ENCODE results near the gene DSEL.

Gene DSEL

GRCh38 chr18:67508146-67508545, 8.4 kb downstream of the DSEL start:
- Histone ChIP-seq H3K4me3 (no peak overlapping the region), H3K4me2 (no peak overlapping the region), H3K9me3 (0 out of 2 replicates have a peak, but pooled peaks cover 4% of the 10 kb centered on the region), H3K27me3 (no peaks in the 10 kb centered on the region), H3K9ac (no peak overlapping the region), H4K20me1 (no peaks in the 10 kb centered on the region), H3K4me1 (no peaks in the 10 kb centered on the region), H3K27ac (no peak overlapping the region), H3K36me3 (no peaks in the 10 kb centered on the region)
- no peak for TF ChIP-seq Cebpa-rat (IDR thresholded peaks at IDR 0.05)

GRCh38 chr18:67504739-67505138, 11.8 kb downstream of the DSEL start:
- no peaks in the 10 kb centered on the region for H3K27me3 ChIP-seq
- no peak overlapping the region for H3K9ac ChIP-seq
- H3K4me3 ChIP-seq: no peak overlapping the region
- no peaks in the 10 kb centered on the region for H3K4me1 ChIP-seq
- no peak for TF ChIP-seq Cebpa-rat (IDR thresholded peaks at IDR 0.05)
- no peaks in the 10 kb centered on the region for H3K36me3 ChIP-seq
- 0 out of 2 replicates have a peak, but pooled peaks cover 4% of the 10 kb centered on the region for H3K9me3 ChIP-seq
- no peaks in the 10 kb centered on the region for H4K20me1 ChIP-seq
- H3K27ac ChIP-seq: no peak overlapping the region
- no peak overlapping the region for H3K4me2 ChIP-seq

GRCh38 chr18:67500522-67501205, 15.9 kb downstream of the DSEL start:
- Histone ChIP-seq H3K27me3 (no peaks in the 10 kb centered on the region), H3K9me3 (0 out of 2 replicates have a peak, but pooled peaks cover 4% of the 10 kb centered on the region), H4K20me1 (no peaks in the 10 kb centered on the region), H3K4me2 (no peak overlapping the region), H3K36me3 (no peaks in the 10 kb centered on the region), H3K4me1 (no peaks in the 10 kb centered on the region), H3K4me3 (no peak overlapping the region), H3K27ac (no peak overlapping the region), H3K9ac (no peak overlapping the region)
- TF ChIP-seq Cebpa-rat (IDR thresholded peaks at IDR 0.05): no peak

- H3K27ac ChIP-seq: no peak overlapping the region
- no peaks in the 10 kb centered on the region for H4K20me1 ChIP-seq
- H3K4me1 ChIP-seq: no peaks in the 10 kb centered on the region
- H3K9ac ChIP-seq: no peak overlapping the region
- no peak for TF ChIP-seq Cebpa-rat (IDR thresholded peaks at IDR 0.05)
- H3K4me3 ChIP-seq: no peak overlapping the region
- no peaks in the 10 kb centered on the region for H3K27me3 ChIP-seq
- H3K4me2 ChIP-seq: no peak overlapping the region
- H3K36me3 ChIP-seq: no peaks in the 10 kb centered on the region
- 0 out of 2 replicates have a peak, but pooled peaks cover 4% of the 10 kb centered on the region for H3K9me3 ChIP-seq
These were observed 20.1 kb downstream of the DSEL start for GRCh38 chr18:67496469-67496868.

- Histone ChIP-seq H3K27ac (no peak overlapping the region), H3K36me3 (no peaks in the 10 kb centered on the region), H3K9me3 (no peaks in the 10 kb centered on the region), H3K9ac (no peak overlapping the region), H4K20me1 (no peaks in the 10 kb centered on the region), H3K4me3 (no peak overlapping the region), H3K27me3 (no peaks in the 10 kb centered on the region), H3K4me1 (no peaks in the 10 kb centered on the region), H3K4me2 (no peak overlapping the region)
- TF ChIP-seq Cebpa-rat (IDR thresholded peaks at IDR 0.05): no peak
These were observed 30.0 kb downstream of the DSEL start for GRCh38 chr18:67486534-67486933.

- Histone ChIP-seq H4K20me1 (no peaks in the 10 kb centered on the region), H3K4me2 (no peak overlapping the region), H3K4me3 (no peak overlapping the region), H3K27me3 (no peaks in the 10 kb centered on the region), H3K9ac (no peak overlapping the region), H3K27ac (no peak overlapping the region), H3K4me1 (no peaks in the 10 kb centered on the region), H3K36me3 (no peaks in the 10 kb centered on the region), H3K9me3 (no peaks in the 10 kb centered on the region)
- no peak for TF ChIP-seq Cebpa-rat (IDR thresholded peaks at IDR 0.05)
These were observed 30.9 kb downstream of the DSEL start for GRCh38 chr18:67485655-67486054.

GRCh38 chr18:67484458-67484857, 32.1 kb downstream of the DSEL start:
- Histone ChIP-seq H3K4me3 (no peak overlapping the region), H3K9me3 (no peaks in the 10 kb centered on the region), H3K9ac (no peak overlapping the region), H3K4me1 (no peaks in the 10 kb centered on the region), H4K20me1 (no peaks in the 10 kb centered on the region), H3K27me3 (no peaks in the 10 kb centered on the region), H3K36me3 (no peaks in the 10 kb centered on the region), H3K27ac (no peak overlapping the region), H3K4me2 (no peak overlapping the region)
- no peak for TF ChIP-seq Cebpa-rat (IDR thresholded peaks at IDR 0.05)

- TF ChIP-seq Cebpa-rat (IDR thresholded peaks at IDR 0.05): no peak
- Histone ChIP-seq H3K27ac (no peak overlapping the region), H3K9ac (no peak overlapping the region)
These were observed 32.6 kb downstream of the DSEL start for GRCh38 chr18:67483952-67484351.

GRCh38 chr18:67483237-67483636, 33.3 kb downstream of the DSEL start:
- Histone ChIP-seq H4K20me1 (no peaks in the 10 kb centered on the region), H3K9me3 (no peaks in the 10 kb centered on the region), H3K4me2 (no peak overlapping the region), H3K9ac (no peak overlapping the region), H3K36me3 (no peaks in the 10 kb centered on the region), H3K27me3 (no peaks in the 10 kb centered on the region), H3K27ac (no peak overlapping the region), H3K4me1 (no peaks in the 10 kb centered on the region), H3K4me3 (no peak overlapping the region)
- no peak for TF ChIP-seq Cebpa-rat (IDR thresholded peaks at IDR 0.05)

More at GRCh38 chr18:67483952-67484351, 32.6 kb downstream of the DSEL start:
- no peaks in the 10 kb centered on the region for H4K20me1 ChIP-seq
- H3K4me1 ChIP-seq: no peaks in the 10 kb centered on the region
- H3K4me3 ChIP-seq: no peak overlapping the region
- H3K4me2 ChIP-seq: no peak overlapping the region
- no peaks in the 10 kb centered on the region for H3K36me3 ChIP-seq
- no peaks in the 10 kb centered on the region for H3K27me3 ChIP-seq
- H3K9me3 ChIP-seq: no peaks in the 10 kb centered on the region

GRCh38 chr18:67478249-67478648, 38.3 kb downstream of the DSEL start:
- no peaks in the 10 kb centered on the region for H3K36me3 ChIP-seq
- TF ChIP-seq Cebpa-rat (IDR thresholded peaks at IDR 0.05): no peak
- no peaks in the 10 kb centered on the region for H4K20me1 ChIP-seq

More at GRCh38 chr18:67478249-67478648, 38.3 kb downstream of the DSEL start:
- no peaks in the 10 kb centered on the region for H3K9me3 ChIP-seq
- H3K4me1 ChIP-seq: no peaks in the 10 kb centered on the region
- no peak overlapping the region for H3K27ac ChIP-seq
- H3K4me3 ChIP-seq: no peak overlapping the region
- H3K27me3 ChIP-seq: no peaks in the 10 kb centered on the region
- H3K9ac ChIP-seq: no peak overlapping the region
- H3K4me2 ChIP-seq: no peak overlapping the region
